SU-DHL-6 (cell line): ENCODE data around the gene IFIT1B.

Experiments used
- CTCF ChIP-seq: fragments of 200-600 bp; sonication (generic); IDR thresholded peaks from one replicate; pipeline ENCODE4 v1.5.1; 2017; ENCODE audit warnings: antibody characterized with exemption, mild to moderate bottlenecking, low read length, moderate library complexity; ENCODE audit not compliant: insufficient read depth, poor library complexity, severe bottlenecking
- EZH2phosphoT487 ChIP-seq: fragments of 200-600 bp; sonication (generic), shearing (Covaris generic); conservative IDR thresholded peaks from 2 replicates; pipeline ENCODE4 v1.6.1; 2018; ENCODE audit warnings: mild to moderate bottlenecking, antibody characterized with exemption, low read length, moderate library complexity, mixed read lengths

- no peak for TF ChIP-seq CTCF
- TF ChIP-seq EZH2phosphoT487, result no peak
Measured at GRCh38 chr10:89416465-89416864, 38.6 kb downstream of the IFIT1B start.
